Right forelimb (tissue), 1 donor: ENCODE data around the gene SNHG17.
"Not testable (repeated sequence)": the region's sequence is repeated elsewhere in the genome, so short reads cannot be mapped to it uniquely, and the experiment has no call there.

Experiments
- DNase-seq: peaks from one replicate; pipeline ENCODE4 v3.0.0-alpha.2; 2018

SNHG17 gene

DNA sequence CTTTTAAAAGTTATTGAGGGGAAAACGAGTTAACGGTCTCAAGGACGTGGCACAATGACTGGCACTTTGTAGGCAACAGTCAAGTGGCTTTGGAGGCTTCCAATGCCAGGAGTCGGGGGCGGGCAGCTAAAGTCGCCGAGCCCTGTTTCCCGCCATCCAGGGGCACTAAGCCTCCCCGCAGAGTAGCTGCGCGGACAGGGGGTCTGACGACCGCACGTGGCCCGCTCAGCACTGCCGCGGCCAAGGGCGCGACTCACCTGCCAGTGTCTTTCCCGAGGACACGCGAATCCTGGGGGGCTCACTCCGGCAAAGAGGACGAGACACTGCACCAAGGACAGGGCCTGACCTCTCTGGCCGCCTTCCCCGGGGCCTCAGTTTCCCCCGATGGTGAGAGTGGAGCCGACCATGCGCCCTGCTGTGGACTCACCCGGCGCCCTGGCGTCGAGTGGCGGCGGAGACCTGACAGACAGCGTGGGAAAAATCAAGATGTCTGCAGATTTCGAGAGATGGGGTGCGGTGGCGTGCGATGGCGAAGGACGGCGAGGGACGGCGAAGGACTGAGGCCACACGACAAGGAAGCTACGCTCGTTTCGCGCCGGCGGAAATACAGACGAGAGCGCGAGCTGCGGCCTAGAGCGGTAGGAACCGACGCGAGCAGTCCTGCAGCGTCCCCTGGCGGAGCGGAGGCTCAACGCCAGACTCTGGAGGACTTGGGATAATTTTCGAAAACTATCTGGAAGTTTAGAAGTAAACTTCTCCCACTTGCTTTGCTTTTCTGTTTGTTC, at the start of gene SNHG17:
TSS of gene SNHG17 (minus strand) at position 559 of the 785 bp plus-strand sequence.
- peak; percentile 94 for DNase-seq

DNA sequence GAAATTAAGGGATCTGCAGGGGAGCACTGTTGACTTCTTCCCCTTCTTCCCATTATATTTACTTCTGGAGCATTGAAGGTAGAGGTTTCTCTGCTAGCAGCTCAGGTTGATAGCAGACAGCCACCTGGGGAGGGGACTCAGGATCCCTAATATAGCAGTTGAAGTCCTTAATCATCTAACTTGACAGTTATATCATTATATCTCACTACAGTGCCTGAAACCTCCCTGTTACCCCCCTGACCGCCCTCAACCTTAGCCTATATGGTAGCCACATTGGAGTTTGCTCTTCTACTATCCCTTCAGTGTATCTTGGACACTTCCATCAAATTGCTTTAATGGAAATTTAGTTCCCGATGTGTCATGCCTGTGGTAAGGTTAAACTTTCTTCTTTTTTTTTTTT, 44.5 kb upstream of the SNHG17 start:
- no peak for DNase-seq

DNA sequence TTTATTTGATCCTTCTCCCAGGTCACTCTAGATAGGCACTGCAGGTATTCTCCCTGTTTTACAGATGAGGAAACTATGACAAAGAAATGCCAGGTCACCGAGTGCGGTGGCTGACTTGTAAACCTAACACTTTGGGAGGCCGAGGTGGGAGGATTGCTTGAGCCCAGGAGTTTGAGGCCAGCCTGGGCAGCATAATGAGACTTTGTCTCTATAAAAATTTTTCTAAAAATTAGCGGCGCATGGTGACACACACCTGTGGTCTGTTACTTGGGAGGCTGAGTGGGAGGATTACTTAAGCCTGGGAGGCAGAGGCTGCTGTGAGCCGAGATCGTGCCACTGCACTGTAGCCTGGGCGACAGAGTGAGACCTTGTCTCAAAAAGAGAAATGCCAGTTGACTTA, 42.6 kb upstream of the SNHG17 start:
- no peak for DNase-seq

DNA sequence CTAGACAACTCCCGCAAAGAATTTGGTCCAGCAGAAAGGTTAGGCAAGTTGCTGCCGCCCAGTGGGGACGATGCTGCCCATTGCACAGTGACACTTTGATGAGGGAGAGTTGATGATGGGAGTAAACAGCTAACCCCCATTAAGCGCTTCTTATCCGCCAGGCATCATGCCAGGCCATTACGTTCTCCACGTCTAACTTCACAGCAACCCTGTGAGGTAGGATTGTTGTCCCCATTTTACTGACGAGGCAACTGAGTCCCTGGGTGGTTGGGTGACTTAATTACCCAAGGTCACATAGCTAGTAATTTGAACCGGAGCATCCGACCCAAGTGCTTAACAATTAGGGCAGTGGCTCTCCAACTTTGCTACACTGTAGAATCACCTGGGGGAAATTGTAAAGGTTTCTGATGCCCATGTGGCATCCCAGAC, 38.3 kb upstream of the SNHG17 start:
- no peak for DNase-seq

DNA sequence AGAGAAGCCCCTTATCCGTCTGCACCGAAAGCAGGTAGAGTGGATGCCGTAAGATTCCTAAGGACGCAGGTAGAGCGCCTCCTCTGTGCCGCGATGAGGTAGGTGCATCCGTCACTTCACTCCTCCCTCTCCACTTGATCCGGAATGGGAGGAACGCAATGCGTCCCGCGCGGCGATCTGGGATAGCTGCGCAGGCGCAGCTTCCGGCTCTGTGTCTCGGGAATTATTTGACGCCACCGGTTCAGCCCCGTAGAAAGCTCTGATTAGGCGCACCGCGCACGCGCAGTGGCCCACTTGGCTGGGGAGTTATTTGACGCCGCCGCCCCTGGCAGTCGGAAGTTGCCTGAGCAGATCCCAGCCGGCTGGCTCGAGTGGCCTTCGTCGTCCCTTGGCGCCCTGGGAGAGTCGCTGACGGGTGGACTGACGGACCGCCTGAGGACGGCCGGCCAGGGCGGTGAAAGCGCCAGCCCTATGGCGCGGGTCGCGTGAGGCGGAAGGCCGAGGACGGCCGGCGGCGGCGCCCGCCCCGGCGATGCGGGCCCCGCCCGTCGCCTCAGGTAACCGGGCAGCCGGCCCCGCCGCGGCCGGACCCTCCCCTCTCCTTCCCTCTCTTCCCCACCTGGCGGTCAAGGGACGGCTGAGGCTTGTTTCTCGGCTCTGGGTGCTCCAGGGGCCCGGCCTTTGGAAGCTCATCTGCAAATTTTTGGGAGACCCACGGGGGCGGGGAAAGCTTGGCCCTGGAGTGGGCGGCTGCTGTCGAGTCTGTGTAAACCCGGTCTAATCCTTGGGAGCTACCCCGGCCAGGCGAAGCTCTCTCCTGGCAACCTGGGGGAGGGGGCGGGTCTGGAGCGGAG, 37.6 kb upstream of the SNHG17 start, which contains the start of gene RALGAPB:
TSS of gene RALGAPB (plus strand) at position 331 of the 854 bp plus-strand sequence. CDS start 15,590 bp downstream, outside the sequence.
- peak; percentile 99 for DNase-seq

DNA sequence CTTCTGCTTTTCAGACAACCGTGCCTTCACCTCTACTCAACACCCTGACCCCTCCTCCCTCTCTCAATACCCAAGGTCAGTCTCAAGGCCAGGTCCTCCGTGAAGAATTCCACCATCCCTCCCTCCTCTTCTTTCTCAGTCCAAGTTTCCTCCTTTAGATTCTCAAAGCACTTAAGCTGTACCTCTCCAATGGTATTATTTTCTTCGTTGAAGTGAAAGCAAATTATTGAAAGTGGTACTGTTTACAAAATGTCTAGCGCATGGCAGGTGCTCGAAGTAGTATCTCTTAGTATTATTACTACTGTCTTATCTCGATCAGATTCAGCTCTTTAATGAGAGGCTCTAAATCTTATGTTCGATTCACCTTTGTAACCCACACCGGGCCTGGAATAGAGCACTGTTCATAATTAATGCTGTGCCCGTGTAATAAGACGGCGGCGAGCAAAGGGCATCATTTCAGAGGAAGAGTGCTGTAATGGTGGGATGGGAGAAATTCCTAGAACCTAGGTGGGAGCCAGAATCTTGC, 36.9 kb upstream of the SNHG17 start:
- no peak for DNase-seq

- DNase-seq, result no peak
Observed at GRCh38 chr20:38471245-38471644, 36.1 kb upstream of the SNHG17 start.

DNA sequence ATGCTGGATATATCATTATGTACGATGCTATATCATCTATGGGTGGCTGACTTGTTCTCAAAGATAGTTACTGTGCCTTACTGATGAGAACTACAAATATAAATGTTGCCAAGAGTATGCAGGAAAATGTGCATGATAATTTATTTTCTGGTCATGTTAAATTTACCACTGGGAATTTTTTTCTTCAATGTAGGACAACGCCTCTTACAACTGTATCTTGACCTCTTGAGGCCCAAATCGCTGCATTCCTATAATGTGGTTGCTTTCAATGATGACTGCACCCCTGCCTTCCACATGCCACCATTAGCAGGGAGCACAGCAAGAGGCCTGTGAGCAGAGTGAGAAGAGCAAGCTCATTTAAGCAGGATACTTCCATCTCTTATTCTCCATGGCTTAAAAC, 31.9 kb upstream of the SNHG17 start:
- DNase-seq, result no peak

DNA sequence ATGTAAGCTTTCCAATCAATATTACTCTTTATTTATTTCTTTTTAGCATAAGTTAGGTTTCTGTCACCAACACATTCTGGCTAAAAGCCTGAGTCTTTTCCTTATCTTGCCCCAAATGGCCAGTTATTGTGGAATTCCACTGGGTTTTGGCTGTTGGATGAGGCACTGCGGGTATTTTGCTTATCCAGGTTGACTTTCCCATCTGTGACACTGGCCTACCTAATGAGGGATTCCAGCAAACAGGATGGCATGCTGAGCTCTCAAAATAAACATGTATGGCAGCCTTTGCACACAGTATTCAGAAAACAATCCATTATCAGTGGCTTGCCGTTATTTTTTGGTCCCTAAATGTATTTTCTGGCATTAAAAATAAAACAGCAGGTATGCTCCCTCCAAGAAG, 31.0 kb upstream of the SNHG17 start:
- no peak for DNase-seq

DNA sequence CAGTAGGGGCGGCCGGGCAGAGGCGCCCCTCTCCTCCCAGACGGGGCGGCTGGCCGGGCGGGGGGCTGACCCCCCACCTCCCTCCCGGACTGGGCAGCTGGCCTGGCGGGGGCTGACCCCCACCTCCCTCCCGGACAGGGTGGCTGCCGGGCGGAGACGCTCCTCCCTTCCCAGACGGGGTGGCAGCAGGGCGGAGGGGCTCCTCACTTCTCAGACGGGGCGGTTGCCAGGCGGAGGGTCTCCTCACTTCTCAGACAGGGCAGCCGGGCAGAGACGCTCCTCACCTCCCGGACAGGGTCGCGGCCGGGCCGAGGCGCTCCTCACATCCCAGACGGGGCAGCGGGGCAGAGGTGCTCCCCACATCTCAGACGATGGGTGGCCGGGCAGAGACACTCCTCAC, 26.4 kb upstream of the SNHG17 start:
- not testable (repeated sequence) for DNase-seq

GRCh38 chr20:38461167-38461566, 26.0 kb upstream of the SNHG17 start:
- not testable (repeated sequence) for DNase-seq

GRCh38 chr20:38460631-38461030, 25.5 kb upstream of the SNHG17 start:
- DNase-seq, result not testable (repeated sequence)

GRCh38 chr20:38460040-38460623, 25.0 kb upstream of the SNHG17 start:
- DNase-seq, result no peak

- no peak for DNase-seq
Observed at GRCh38 chr20:38458314-38458713, 23.2 kb upstream of the SNHG17 start.

DNA sequence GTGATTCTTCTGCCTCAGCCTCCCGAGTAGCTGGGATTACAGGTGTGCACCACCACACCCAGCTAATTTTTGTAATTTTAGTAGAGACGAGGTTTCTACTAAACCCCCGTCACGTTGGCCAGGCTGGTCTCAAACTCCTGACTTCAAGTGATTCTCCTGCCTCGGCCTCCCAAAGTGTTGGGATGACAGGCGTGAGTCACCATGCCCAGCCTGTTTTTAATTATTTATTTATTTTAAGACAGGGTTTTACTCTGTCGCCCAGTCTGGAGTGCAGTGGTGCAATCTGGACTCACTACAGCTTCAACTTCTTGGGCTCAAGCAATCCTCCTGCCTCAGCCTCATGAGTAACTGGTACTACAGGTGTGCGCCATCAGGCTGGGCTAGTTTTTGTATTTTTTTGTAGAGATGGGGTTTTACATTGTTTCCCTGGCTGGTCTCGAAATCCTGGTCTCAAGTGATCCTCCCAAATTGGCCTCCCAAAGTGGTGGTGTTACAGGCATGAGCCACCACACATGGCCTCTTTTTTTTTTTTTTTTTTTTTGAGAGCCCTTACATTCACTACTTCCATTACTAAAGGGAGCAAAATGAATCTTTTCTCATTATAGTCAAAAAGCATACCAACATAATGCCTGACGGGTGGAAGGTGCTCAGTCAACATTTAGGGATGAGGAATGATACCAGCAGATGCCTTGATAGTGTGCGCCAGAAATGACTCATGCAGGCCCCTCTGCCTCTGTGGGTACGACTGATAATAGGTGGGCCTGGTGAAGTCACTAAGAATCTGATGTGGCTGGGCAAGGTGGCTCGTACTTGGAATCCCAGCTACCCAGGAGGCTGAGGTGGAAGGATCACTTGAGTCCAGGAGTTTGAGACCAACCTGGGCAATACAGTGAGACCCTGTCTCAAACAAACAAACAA, 19.7 kb upstream of the SNHG17 start:
- no peak for DNase-seq

GRCh38 chr20:38453941-38454340, 18.8 kb upstream of the SNHG17 start:
- no peak for DNase-seq

GRCh38 chr20:38452880-38453624, 17.9 kb upstream of the SNHG17 start:
- no peak for DNase-seq

- no peak for DNase-seq
Observed at GRCh38 chr20:38450412-38450975, 15.4 kb upstream of the SNHG17 start.

DNA sequence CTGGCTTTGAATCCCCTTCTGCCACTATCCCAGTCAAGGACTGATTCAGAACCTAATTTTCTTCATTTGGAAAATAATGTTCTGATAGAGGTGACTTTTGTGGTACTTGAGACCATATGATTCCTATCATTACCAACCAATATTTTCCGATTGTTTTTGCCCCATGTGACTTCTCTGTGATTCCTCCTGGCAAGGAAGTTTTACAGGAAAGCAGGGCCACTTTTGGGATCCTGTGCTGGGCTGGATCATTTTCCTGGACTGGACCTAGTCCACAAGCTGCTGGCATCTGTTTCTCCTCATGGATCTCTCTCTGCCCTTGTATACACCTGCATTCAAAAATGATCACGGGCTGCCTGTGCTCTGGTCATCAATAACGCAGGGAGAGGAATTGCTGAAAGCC, 13.9 kb upstream of the SNHG17 start:
- no peak for DNase-seq

DNA sequence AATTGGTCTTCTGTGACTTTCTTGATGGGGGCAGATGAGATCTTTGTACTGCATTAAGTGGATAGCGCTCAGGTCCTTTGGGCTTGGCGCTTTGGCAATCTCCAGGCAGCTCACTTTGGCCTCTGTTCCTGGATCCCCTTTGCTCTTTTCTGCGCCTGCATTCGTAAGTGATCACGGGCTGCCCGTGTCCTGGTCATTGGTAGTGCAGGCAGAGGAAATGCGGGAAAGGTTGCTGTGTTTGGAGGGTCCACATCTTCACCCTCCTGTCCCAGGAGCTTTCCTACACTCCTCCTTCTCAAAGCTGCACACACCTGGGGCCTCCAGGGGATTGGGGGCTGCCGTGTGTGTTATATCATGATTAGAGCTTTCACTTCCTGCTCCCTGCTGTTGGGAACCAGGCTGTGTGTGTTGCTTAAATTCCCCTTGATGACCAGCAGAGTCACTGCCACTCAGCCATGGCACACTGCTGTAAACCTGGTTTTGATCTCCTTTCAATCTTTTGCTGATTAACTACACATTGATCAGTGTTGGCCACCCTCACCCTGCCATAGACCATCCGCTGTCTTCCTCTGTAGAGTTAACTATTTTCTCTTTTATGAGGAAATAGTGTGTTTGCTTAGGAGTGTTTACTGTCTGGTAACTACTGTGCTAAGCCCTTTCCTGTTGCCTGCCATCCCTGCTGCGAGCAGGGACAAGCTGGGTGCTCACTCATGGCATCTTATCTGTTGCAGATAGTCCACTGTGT, 13.0 kb upstream of the SNHG17 start:
- no peak for DNase-seq
